Trophoblast cell (in vitro differentiated cells and primary cell): ENCODE measurements around the gene RNF41. TPM values are rescaled to one million over a fixed set of nuclear protein-coding genes. Genes with fewer than 3 reads are reported as not detected.

Experiments
- DNase-seq, 2 donors: peaks; one replicate each; pipeline ENCODE4 v3.0.0-alpha.2; 2016
- H2AFZ ChIP-seq: 2 replicates; pipeline ENCODE4 v1.6.1; 2013; ENCODE audit warnings: low read length, moderate library complexity, mild to moderate bottlenecking; ENCODE audit not compliant: insufficient read depth, poor library complexity
- H2AK5ac ChIP-seq: 2 replicates; pipeline ENCODE4 v1.6.1; 2013; ENCODE audit warnings: mild to moderate bottlenecking, low read length
- H2BK120ac ChIP-seq: 2 replicates; pipeline ENCODE4 v1.6.1; 2013; ENCODE audit warnings: low read length, mild to moderate bottlenecking, moderate library complexity; ENCODE audit not compliant: insufficient read depth, poor library complexity
- H2BK12ac ChIP-seq: 2 replicates; pipeline ENCODE4 v1.6.1; 2013; ENCODE audit warnings: mild to moderate bottlenecking, low read length, moderate library complexity
- H2BK5ac ChIP-seq: 2 replicates; pipeline ENCODE4 v1.6.1; 2013; ENCODE audit warnings: low read length, low read depth, moderate library complexity, mild to moderate bottlenecking; ENCODE audit not compliant: poor library complexity
- H3K14ac ChIP-seq: 2 replicates; pipeline ENCODE4 v1.6.1; 2013; ENCODE audit warnings: mild to moderate bottlenecking, low read length
- H3K18ac ChIP-seq: 2 replicates; pipeline ENCODE4 v1.6.1; 2013; ENCODE audit warnings: mild to moderate bottlenecking, low read length
- H3K23ac ChIP-seq: 2 replicates; pipeline ENCODE4 v1.6.1; 2013; ENCODE audit warnings: low read length
- H3K27ac ChIP-seq: 2 replicates; pipeline ENCODE4 v1.5.1; 2013; ENCODE audit warnings: low read depth, mild to moderate bottlenecking, inconsistent platforms, low read length, moderate library complexity
- H3K27me3 ChIP-seq: 2 replicates; pipeline ENCODE4 v1.6.1; 2013; ENCODE audit warnings: inconsistent platforms, mild to moderate bottlenecking, low read length, moderate library complexity; ENCODE audit not compliant: insufficient read depth
- H3K36me3 ChIP-seq, 2 experiments: 1 replicate in 1 of 2; 2 replicates in 1 of 2; pipeline ENCODE4 v1.6.1; 2013; ENCODE audit warnings: low read length in 2 of 2, mild to moderate bottlenecking in 2 of 2, moderate library complexity in 1 of 2; ENCODE audit not compliant: insufficient read depth in 2 of 2, control insufficient read depth in 1 of 2
- H3K4ac ChIP-seq: 2 replicates; pipeline ENCODE4 v1.6.1; 2013; ENCODE audit warnings: low read depth, mild to moderate bottlenecking, low read length, moderate library complexity
- H3K4me1 ChIP-seq, 2 experiments: 1 replicate in 1 of 2; 2 replicates in 1 of 2; pipeline ENCODE4 v1.6.1; 2013; ENCODE audit warnings: low read length in 2 of 2, mild to moderate bottlenecking in 2 of 2, moderate library complexity in 1 of 2; ENCODE audit not compliant: insufficient read depth in 2 of 2, control insufficient read depth in 1 of 2
- H3K4me2 ChIP-seq: 2 replicates; pipeline ENCODE4 v1.6.1; 2013; ENCODE audit warnings: inconsistent platforms, mild to moderate bottlenecking, low read length, moderate library complexity
- H3K4me3 ChIP-seq: 2 replicates; pipeline ENCODE4 v1.5.1; 2013; ENCODE audit warnings: mild to moderate bottlenecking, low read depth, low read length, inconsistent platforms
- H3K79me1 ChIP-seq: one replicate; pipeline ENCODE4 v1.6.1; 2013; ENCODE audit warnings: low read length
- H3K79me2 ChIP-seq: 2 replicates; pipeline ENCODE4 v1.6.1; 2013; ENCODE audit warnings: low read length, mild to moderate bottlenecking; ENCODE audit not compliant: control insufficient read depth, insufficient read depth, poor library complexity
- H3K9ac ChIP-seq: 2 replicates; pipeline ENCODE4 v1.6.1; 2013; ENCODE audit warnings: mild to moderate bottlenecking, low read length
- H3K9me3 ChIP-seq: 2 replicates; pipeline ENCODE4 v1.6.1; 2013; ENCODE audit warnings: low read depth, mild to moderate bottlenecking, control low read depth, inconsistent platforms, low read length; ENCODE audit not compliant: insufficient read depth
- H4K12ac ChIP-seq: 2 replicates; pipeline ENCODE4 v1.6.1; 2013; ENCODE audit warnings: low read depth, mild to moderate bottlenecking, low read length, moderate library complexity
- H4K8ac ChIP-seq: 2 replicates; pipeline ENCODE4 v1.6.1; 2013; ENCODE audit warnings: low read depth, mild to moderate bottlenecking, low read length, moderate library complexity
- H4K91ac ChIP-seq: one replicate; pipeline ENCODE4 v1.6.1; 2013; ENCODE audit warnings: low read depth, mild to moderate bottlenecking, low read length, moderate library complexity
- WGBS: extraction: QIAGEN DNeasy Blood & Tissue Kit; methylation state at CpG from one replicate; pipeline ENCODE4 v1.1.7; 2013; ENCODE audit warnings: missing lambda C conversion rate; ENCODE audit not compliant: insufficient read length, insufficient coverage; ENCODE audit errors: extremely low coverage; 5-methylcytosine and 5-hydroxymethylcytosine counted together
- polyA plus RNA-seq: library from polyadenylated mRNA; stranded (reverse); fragments of 200-250 nt; gene quantifications from 2 replicates; pipeline ENCODE4 v1.2.3, GENCODE V29; 2013

Gene RNF41
- polyA plus RNA-seq: 31.8 and 33.9 TPM in 2 replicates

- Histone ChIP-seq H3K9me3 (peaks cover 3% of the 10 kb centered on the region), H2BK5ac (peak within 1 kb of the TSS; percentile 82), H2AFZ (peak within 1 kb of the TSS; percentile 82), H4K12ac (peak within 1 kb of the TSS; percentile 85), H3K4me3 (peak within 1 kb of the TSS; percentile 79), H3K9ac (peak within 1 kb of the TSS; percentile 83), H3K18ac (peak within 1 kb of the TSS; percentile 95), H3K36me3 (peaks cover 2 to 3% of the 10 kb centered on the region in 2 experiments), H3K4me1 (peaks cover 2 to 19% of the 10 kb centered on the region in 2 experiments), H2AK5ac (peak within 1 kb of the TSS; percentile 98), H4K8ac (peak within 1 kb of the TSS; percentile 98), H3K27ac (peak within 1 kb of the TSS; percentile 98), H3K14ac (peak within 1 kb of the TSS; percentile 81), H3K4ac (peak within 1 kb of the TSS; percentile 65), H2BK12ac (peak within 1 kb of the TSS; percentile 28), H4K91ac (peak within 1 kb of the TSS; percentile 90), H3K27me3 (no peaks in the 10 kb centered on the region), H2BK120ac (peak within 1 kb of the TSS; percentile 48), H3K4me2 (peak within 1 kb of the TSS; percentile 94), H3K79me2 (peaks cover 7% of the 10 kb centered on the region), H3K79me1 (peaks cover 15% of the 10 kb centered on the region), H3K23ac (no peak within 1 kb of the TSS)
- no CpG with 5 or more reads among the region's 42 CpGs for WGBS
- peak; percentile 98 to 99 for DNase-seq
Measured at GRCh38 chr12:56221757-56222530, at the start of gene RNF41. TSS of gene RNF41 (minus strand) at chr12:56221922. CDS start at chr12:56214047, 7,875 bp downstream.

GRCh38 chr12:56271031-56271430 lies 49.3 kb upstream of the RNF41 start:
- no peak overlapping the region for H3K4ac ChIP-seq
- no peak overlapping the region for H3K14ac ChIP-seq
- no peak overlapping the region for H2AK5ac ChIP-seq
- no peak overlapping the region for H3K18ac ChIP-seq
- no peak overlapping the region for H3K27ac ChIP-seq
- no CpG with 5 or more reads among the region's 1 CpG for WGBS
- no peak overlapping the region for H4K91ac ChIP-seq
- H4K8ac ChIP-seq: no peak overlapping the region
- no peak overlapping the region for H3K4me2 ChIP-seq
- no peak overlapping the region for H2BK12ac ChIP-seq
- no peak overlapping the region for H3K23ac ChIP-seq
- no peak overlapping the region for H3K9ac ChIP-seq
- no peaks in the 10 kb centered on the region for H3K9me3 ChIP-seq
- H3K4me3 ChIP-seq: no peak overlapping the region
- H3K79me2 ChIP-seq: peaks cover 2% of the 10 kb centered on the region
- H3K27me3 ChIP-seq: no peaks in the 10 kb centered on the region
- peaks cover 34 to 49% of the 10 kb centered on the region in 2 experiments for H3K36me3 ChIP-seq
- no peak overlapping the region for H2AFZ ChIP-seq
- peak in 1 of 2 donors; percentile 41 for DNase-seq
- H2BK120ac ChIP-seq: no peak overlapping the region
- H3K4me1 ChIP-seq: peaks cover 2 to 4% of the 10 kb centered on the region in 2 experiments
- H3K79me1 ChIP-seq: peaks cover 3% of the 10 kb centered on the region
- no peak overlapping the region for H2BK5ac ChIP-seq
- no peak overlapping the region for H4K12ac ChIP-seq

- H3K4me2 ChIP-seq: peak overlapping the region; percentile 82
- H2BK12ac ChIP-seq: no peak overlapping the region
- peak overlapping the region; percentile 31 for H2AFZ ChIP-seq
- no peaks in the 10 kb centered on the region for H3K9me3 ChIP-seq
- H3K4ac ChIP-seq: no peak overlapping the region
- peaks cover 2 to 4% of the 10 kb centered on the region in 2 experiments for H3K4me1 ChIP-seq
- no peak overlapping the region for H2BK5ac ChIP-seq
- WGBS: no CpG with 5 or more reads among the region's 21 CpGs
- H4K12ac ChIP-seq: no peak overlapping the region
- no peak overlapping the region for H3K23ac ChIP-seq
- H4K91ac ChIP-seq: no peak overlapping the region
- peak overlapping the region; percentile 42 for H4K8ac ChIP-seq
- peak; percentile 30 to 44 for DNase-seq
- H3K79me1 ChIP-seq: peaks cover 3% of the 10 kb centered on the region
- H2BK120ac ChIP-seq: no peak overlapping the region
- peak overlapping the region; percentile 20 for H3K9ac ChIP-seq
- H2AK5ac ChIP-seq: no peak overlapping the region
- no peak overlapping the region for H3K14ac ChIP-seq
- no peak overlapping the region for H3K27ac ChIP-seq
- H3K36me3 ChIP-seq: peaks cover 8 to 16% of the 10 kb centered on the region in 2 experiments
- no peaks in the 10 kb centered on the region for H3K27me3 ChIP-seq
- H3K4me3 ChIP-seq: peak overlapping the region; percentile 83
- H3K79me2 ChIP-seq: peaks cover 2% of the 10 kb centered on the region
- no peak overlapping the region for H3K18ac ChIP-seq
Measured at GRCh38 chr12:56267443-56268071, 45.8 kb upstream of the RNF41 start.

GRCh38 chr12:56266693-56267442 lies 45.1 kb upstream of the RNF41 start, which contains the start of gene COQ10A:
TSS of gene COQ10A (plus strand) at chr12:56266942. CDS start at chr12:56267119, 177 bp downstream.
- peak within 1 kb of the TSS; percentile 70 for H3K14ac ChIP-seq
- no CpG with 5 or more reads among the region's 68 CpGs for WGBS

More at GRCh38 chr12:56266693-56267442, 45.1 kb upstream of the RNF41 start, which contains the start of gene COQ10A:
- peak within 1 kb of the TSS; percentile 83 for H3K4me3 ChIP-seq
- H3K36me3 ChIP-seq: peaks cover 6 to 11% of the 10 kb centered on the region in 2 experiments
- peak within 1 kb of the TSS; percentile 75 for H4K12ac ChIP-seq
- H4K8ac ChIP-seq: peak within 1 kb of the TSS; percentile 69
- no peak within 1 kb of the TSS for H3K4ac ChIP-seq
- no peaks in the 10 kb centered on the region for H3K27me3 ChIP-seq
- peaks cover 2% of the 10 kb centered on the region for H3K79me2 ChIP-seq
- peak within 1 kb of the TSS; percentile 92 for H2AFZ ChIP-seq
- H2BK120ac ChIP-seq: peak within 1 kb of the TSS; percentile 20
- H4K91ac ChIP-seq: peak within 1 kb of the TSS; percentile 71
- H3K18ac ChIP-seq: peak within 1 kb of the TSS; percentile 44
- H3K4me1 ChIP-seq: peaks cover 4% of the 10 kb centered on the region in 2 experiments
- H3K23ac ChIP-seq: no peak within 1 kb of the TSS
- H3K4me2 ChIP-seq: peak within 1 kb of the TSS; percentile 82
- H3K79me1 ChIP-seq: peaks cover 3% of the 10 kb centered on the region
- peak within 1 kb of the TSS; percentile 62 for H3K27ac ChIP-seq
- no peak within 1 kb of the TSS for H2AK5ac ChIP-seq
- peak within 1 kb of the TSS; percentile 63 for H3K9ac ChIP-seq
- no peaks in the 10 kb centered on the region for H3K9me3 ChIP-seq
- no peak within 1 kb of the TSS for H2BK12ac ChIP-seq
- DNase-seq: peak; percentile 80 to 90
- H2BK5ac ChIP-seq: peak within 1 kb of the TSS; percentile 42
